ENCODE data around the gene TCERG1. TPM values are rescaled to one million over a fixed set of nuclear protein-coding genes. Genes with fewer than 3 reads are reported as not detected.

TCERG1 gene
- total RNA-seq, 2 donors from 2014 or later, result 84.5 to 94.1 TPM

- H3K4me1 Mint-ChIP-seq (ENCODE audit: low read depth), result peaks cover 24% of the 10 kb centered on the region
- H3K27ac Mint-ChIP-seq, result peak overlapping the region; percentile 11
- peaks cover 7 to 48% of the 10 kb centered on the region in 2 donors for H3K36me3 Mint-ChIP-seq (ENCODE audit: insufficient read depth in 2 of 2)
- ATAC-seq (replicated peaks in 1 of 2), result no peak
- no peaks in the 10 kb centered on the region for H3K9me3 Mint-ChIP-seq
- H3K4me3 Mint-ChIP-seq, result no peak overlapping the region
- no peak for DNase-seq
- H3K27me3 Mint-ChIP-seq (ENCODE audit: low read depth), result no peaks in the 10 kb centered on the region
These were observed 19.6 kb downstream of the TCERG1 start for GRCh38 chr5:146466521-146467349.

- no peaks in the 10 kb centered on the region for H3K27me3 Mint-ChIP-seq (ENCODE audit: low read depth)
- H3K4me3 Mint-ChIP-seq, result no peak overlapping the region
- ATAC-seq (replicated peaks in 1 of 2) (no peak), DNase-seq (no peak)
- peaks cover 12 to 54% of the 10 kb centered on the region in 2 donors for H3K36me3 Mint-ChIP-seq (ENCODE audit: insufficient read depth in 2 of 2)
- H3K27ac Mint-ChIP-seq, result peak overlapping the region; percentile 1
- H3K9me3 Mint-ChIP-seq, result no peaks in the 10 kb centered on the region
- peaks cover 24% of the 10 kb centered on the region for H3K4me1 Mint-ChIP-seq (ENCODE audit: low read depth)
These were observed 20.6 kb downstream of the TCERG1 start for GRCh38 chr5:146467760-146468159.

DNA sequence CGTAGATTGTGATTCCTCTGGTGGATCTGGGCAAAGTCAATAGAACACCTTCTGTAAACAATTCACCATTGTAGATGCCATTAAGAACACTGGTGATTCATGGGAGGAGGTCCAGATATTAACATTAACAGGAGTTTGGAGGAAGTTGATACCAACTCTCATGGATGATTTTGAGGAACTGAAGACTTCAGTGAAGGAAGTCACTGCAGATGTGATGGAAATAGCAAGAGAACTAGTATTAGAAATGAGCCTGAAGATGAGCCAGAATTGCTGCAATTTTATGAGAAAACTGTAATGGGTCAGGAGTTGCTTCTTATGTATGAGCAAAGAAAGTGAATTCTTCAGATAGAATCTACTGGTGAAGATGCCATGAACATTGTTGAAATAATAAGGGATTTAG, 26.9 kb downstream of the TCERG1 start:
- H3K27me3 Mint-ChIP-seq (ENCODE audit: low read depth), result no peaks in the 10 kb centered on the region
- DNase-seq, result no peak
- no peaks in the 10 kb centered on the region for H3K4me1 Mint-ChIP-seq (ENCODE audit: low read depth)
- no peak for ATAC-seq (replicated peaks in 1 of 2)
- no peak overlapping the region for H3K4me3 Mint-ChIP-seq
- peaks cover 13 to 47% of the 10 kb centered on the region in 2 donors for H3K36me3 Mint-ChIP-seq (ENCODE audit: insufficient read depth in 2 of 2)
- H3K9me3 Mint-ChIP-seq, result no peaks in the 10 kb centered on the region
- no peak overlapping the region for H3K27ac Mint-ChIP-seq

- H3K27me3 Mint-ChIP-seq (ENCODE audit: low read depth), result no peaks in the 10 kb centered on the region
- no peaks in the 10 kb centered on the region for H3K4me1 Mint-ChIP-seq (ENCODE audit: low read depth)
- H3K27ac Mint-ChIP-seq, result peak overlapping the region; percentile 77
- H3K36me3 Mint-ChIP-seq (ENCODE audit: insufficient read depth in 2 of 2), result peaks cover 13 to 46% of the 10 kb centered on the region in 2 donors
- no peak overlapping the region for H3K4me3 Mint-ChIP-seq
- no peaks in the 10 kb centered on the region for H3K9me3 Mint-ChIP-seq
- DNase-seq, result no peak
- no peak for ATAC-seq (replicated peaks in 1 of 2)
These were observed 28.2 kb downstream of the TCERG1 start for GRCh38 chr5:146475190-146475780.

DNA sequence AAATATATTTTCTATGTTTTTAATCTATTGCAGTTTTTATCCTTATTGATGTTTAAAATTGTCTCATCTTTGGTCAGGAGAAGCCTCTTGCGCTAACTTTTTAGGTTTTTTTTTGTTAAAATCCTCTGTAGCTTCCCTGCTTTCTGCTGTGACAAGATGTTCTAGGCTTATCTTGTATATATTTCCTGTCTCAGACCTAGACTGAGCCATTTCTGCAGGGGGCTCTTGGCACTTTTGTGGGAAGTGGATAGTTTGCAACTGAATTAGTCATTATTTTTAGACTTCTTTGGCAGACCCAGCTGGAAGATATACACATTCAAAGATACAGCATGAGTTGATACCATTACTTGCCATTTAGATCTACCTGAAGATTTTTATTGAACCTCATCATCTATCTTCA, 28.8 kb downstream of the TCERG1 start:
- peaks cover 13 to 40% of the 10 kb centered on the region in 2 donors for H3K36me3 Mint-ChIP-seq (ENCODE audit: insufficient read depth in 2 of 2)
- ATAC-seq (replicated peaks in 1 of 2) (no peak), DNase-seq (no peak)
- no peak overlapping the region for H3K27ac Mint-ChIP-seq
- H3K27me3 Mint-ChIP-seq (ENCODE audit: low read depth), result no peaks in the 10 kb centered on the region
- no peak overlapping the region for H3K4me3 Mint-ChIP-seq
- H3K4me1 Mint-ChIP-seq (ENCODE audit: low read depth), result no peaks in the 10 kb centered on the region
- no peaks in the 10 kb centered on the region for H3K9me3 Mint-ChIP-seq

DNA sequence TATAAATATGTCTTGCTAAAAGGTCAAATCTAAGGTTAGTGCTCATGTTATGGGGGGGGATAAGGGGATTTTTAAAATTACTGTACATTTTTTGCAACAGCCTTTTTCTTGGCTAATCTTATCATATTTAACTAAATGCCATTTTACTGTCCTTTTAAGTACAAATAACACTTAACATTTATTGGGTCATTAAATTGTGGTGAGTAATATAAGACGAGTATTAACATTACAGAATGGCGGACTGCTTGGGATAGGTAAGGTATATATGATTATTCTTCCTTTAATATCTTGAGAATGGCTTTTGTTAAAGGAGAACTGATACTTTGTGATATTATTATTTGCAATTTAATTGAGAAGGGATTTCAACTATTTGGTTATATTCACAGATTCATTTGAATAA, 35.6 kb downstream of the TCERG1 start:
- Mint-ChIP-seq H3K36me3 (ENCODE audit: insufficient read depth in 2 of 2) (peaks cover 7 to 28% of the 10 kb centered on the region in 2 donors), H3K4me3 (no peak overlapping the region), H3K27ac (no peak overlapping the region)

GRCh38 chr5:146484714-146485391, 37.7 kb downstream of the TCERG1 start:
- Mint-ChIP-seq H3K27me3 (ENCODE audit: low read depth) (no peaks in the 10 kb centered on the region), H3K36me3 (ENCODE audit: insufficient read depth in 2 of 2) (peaks cover 7 to 30% of the 10 kb centered on the region in 2 donors), H3K4me3 (no peak overlapping the region), H3K4me1 (ENCODE audit: low read depth) (no peaks in the 10 kb centered on the region), H3K27ac (peak overlapping the region; percentile 43), H3K9me3 (no peaks in the 10 kb centered on the region)
- ATAC-seq (replicated peaks in 1 of 2), result no peak
- DNase-seq, result no peak

More for the DNA sequence above, 35.6 kb downstream of the TCERG1 start:
- no peaks in the 10 kb centered on the region for H3K4me1 Mint-ChIP-seq (ENCODE audit: low read depth)
- DNase-seq (no peak), ATAC-seq (replicated peaks in 1 of 2) (no peak)
- no peaks in the 10 kb centered on the region for H3K9me3 Mint-ChIP-seq
- no peaks in the 10 kb centered on the region for H3K27me3 Mint-ChIP-seq (ENCODE audit: low read depth)

GRCh38 chr5:146490089-146490843, 43.1 kb downstream of the TCERG1 start:
- no peak for DNase-seq
- Mint-ChIP-seq H3K27ac (no peak overlapping the region), H3K9me3 (no peaks in the 10 kb centered on the region), H3K27me3 (ENCODE audit: low read depth) (no peaks in the 10 kb centered on the region), H3K36me3 (ENCODE audit: insufficient read depth in 2 of 2) (peaks cover 0 to 22% of the 10 kb centered on the region in 2 donors), H3K4me1 (ENCODE audit: low read depth) (no peaks in the 10 kb centered on the region), H3K4me3 (no peak overlapping the region)
- ATAC-seq (replicated peaks in 1 of 2), result no peak

- DNase-seq (no peak), ATAC-seq (replicated peaks in 1 of 2) (no peak)
- Mint-ChIP-seq H3K36me3 (ENCODE audit: insufficient read depth in 2 of 2) (peaks cover 6 to 19% of the 10 kb centered on the region in 2 donors), H3K4me3 (no peak overlapping the region), H3K9me3 (no peaks in the 10 kb centered on the region), H3K27ac (no peak overlapping the region), H3K27me3 (ENCODE audit: low read depth) (no peaks in the 10 kb centered on the region), H3K4me1 (ENCODE audit: low read depth) (no peaks in the 10 kb centered on the region)
These were observed 47.5 kb downstream of the TCERG1 start for GRCh38 chr5:146494656-146495055.

DNA sequence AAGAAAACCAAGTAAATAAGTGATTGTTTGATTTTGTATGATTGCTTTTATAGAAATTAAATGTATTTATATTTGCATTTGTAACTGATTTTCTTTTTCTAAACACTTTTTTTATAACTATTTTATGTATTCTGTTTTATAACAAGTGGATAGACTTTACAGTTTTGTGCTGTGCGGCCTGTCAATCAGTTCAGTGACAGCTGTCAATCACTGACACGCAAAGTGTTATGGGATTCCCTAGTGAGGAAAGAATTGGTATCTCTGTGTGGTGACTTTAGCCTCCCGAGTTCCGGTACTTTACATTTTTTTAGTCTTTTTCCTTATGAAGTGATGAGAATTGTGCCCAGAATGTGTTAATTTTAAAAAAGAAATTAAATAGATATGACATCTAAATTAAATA, 52.5 kb downstream of the TCERG1 start:
- ATAC-seq (replicated peaks in 1 of 2) (no peak), DNase-seq (no peak)
- Mint-ChIP-seq H3K4me3 (no peak overlapping the region), H3K9me3 (no peaks in the 10 kb centered on the region), H3K27me3 (ENCODE audit: low read depth) (no peaks in the 10 kb centered on the region), H3K27ac (no peak overlapping the region), H3K4me1 (ENCODE audit: low read depth) (no peaks in the 10 kb centered on the region), H3K36me3 (ENCODE audit: insufficient read depth in 2 of 2) (peaks cover 14% of the 10 kb centered on the region in 2 donors)

GRCh38 chr5:146507428-146507827, 60.3 kb downstream of the TCERG1 start:
- Mint-ChIP-seq H3K27me3 (ENCODE audit: low read depth) (no peaks in the 10 kb centered on the region), H3K36me3 (ENCODE audit: insufficient read depth in 2 of 2) (peaks cover 16 to 27% of the 10 kb centered on the region in 2 donors), H3K9me3 (no peaks in the 10 kb centered on the region), H3K27ac (peak overlapping the region; percentile 14), H3K4me3 (no peak overlapping the region), H3K4me1 (ENCODE audit: low read depth) (no peaks in the 10 kb centered on the region)
- DNase-seq, result no peak
- ATAC-seq (replicated peaks in 1 of 2), result no peak

DNA sequence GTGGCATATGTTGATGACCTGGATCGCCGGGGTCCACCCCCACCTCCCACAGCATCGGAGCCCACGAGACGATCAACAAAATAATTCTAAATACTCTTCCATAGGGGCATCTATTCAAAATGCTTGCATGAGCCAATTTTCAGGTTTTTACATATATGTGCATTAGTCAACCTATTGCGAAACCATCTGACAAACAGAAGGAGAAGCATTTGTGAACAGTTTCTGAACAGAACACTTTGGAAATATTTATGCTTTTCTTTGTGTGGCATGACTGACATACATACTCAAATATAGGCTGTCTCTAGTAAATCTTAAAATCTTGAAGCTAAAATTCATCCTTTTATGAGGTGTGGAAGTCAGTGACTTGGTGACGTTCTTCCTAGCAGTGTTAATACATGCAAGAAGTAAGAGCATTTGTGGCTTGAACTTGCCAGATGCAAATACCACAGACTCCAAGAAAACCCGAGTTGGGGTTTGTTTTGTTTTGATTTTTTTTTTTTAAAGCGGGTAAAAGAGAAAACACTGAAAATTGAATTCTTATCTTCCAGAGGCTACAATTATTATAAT, 63.5 kb downstream of the TCERG1 start:
- Mint-ChIP-seq H3K4me3 (no peak overlapping the region), H3K9me3 (no peaks in the 10 kb centered on the region), H3K4me1 (ENCODE audit: low read depth) (no peaks in the 10 kb centered on the region), H3K27ac (no peak overlapping the region), H3K27me3 (ENCODE audit: low read depth) (no peaks in the 10 kb centered on the region), H3K36me3 (ENCODE audit: insufficient read depth in 2 of 2) (peaks cover 3 to 17% of the 10 kb centered on the region in 2 donors)
- DNase-seq (no peak), ATAC-seq (replicated peaks in 1 of 2) (no peak)
